Psoas muscle (tissue), 8 donors: ENCODE results near the gene ZSCAN25. TPM values are rescaled to one million over a fixed set of nuclear protein-coding genes. Genes with fewer than 3 reads are reported as not detected.
"Not testable (repeated sequence)": the region's sequence is repeated elsewhere in the genome, so short reads cannot be mapped to it uniquely, and the experiment has no call there.

Experiments used
- ATAC-seq, 4 donors: fragments of 200-7000 bp; cut with Tn5 transposase; one replicate each; pipeline ENCODE4 v1.9.1; 2020; ENCODE audit warnings: moderate library complexity in 3 of 4, mild to moderate bottlenecking in 2 of 4
- DNase-seq, 2 donors: peaks; one replicate each; pipeline ENCODE4 v3.0.0-alpha.2; 2020
- H3K27ac ChIP-seq: fragments of 200-600 bp; one replicate; pipeline ENCODE4 v1.8.0; 2022
- H3K27me3 ChIP-seq, 3 donors: fragments of 200-600 bp in 1 of 3; one replicate each; pipeline versions ENCODE4 v1.6.1 to v1.8.0; 2013 to 2022; ENCODE audit warnings: low read length in 2 of 3, mild to moderate bottlenecking in 2 of 3, moderate library complexity in 1 of 3; ENCODE audit not compliant: insufficient read depth in 3 of 3
- H3K36me3 ChIP-seq, 2 donors: fragments of 200-600 bp in 1 of 2; one replicate each; pipeline versions ENCODE4 v1.6.1 to v1.8.0; 2013 to 2022; ENCODE audit warnings: low read depth in 1 of 2, mild to moderate bottlenecking in 1 of 2, moderate library complexity in 1 of 2; ENCODE audit not compliant: insufficient read depth in 1 of 2
- H3K4me1 ChIP-seq: fragments of 200-600 bp; one replicate; pipeline ENCODE4 v1.8.0; 2022
- H3K4me3 ChIP-seq: fragments of 200-600 bp; one replicate; pipeline ENCODE4 v1.8.0; 2022; ENCODE audit warnings: mild to moderate bottlenecking
- H3K9me3 ChIP-seq: fragments of 200-600 bp; one replicate; pipeline ENCODE4 v1.8.0; 2022
- WGBS, 3 donors: extraction: QIAGEN DNeasy Blood & Tissue Kit; methylation state at CpG; one replicate each; pipeline versions ENCODE4 v1.1.6 to v1.1.7; 2013; 5-methylcytosine and 5-hydroxymethylcytosine counted together
- intact Hi-C, 2 donors: fragments of 100-400 bp; cut with DNase I; formaldehyde crosslinking; loops; one replicate each; pipeline versions ENCODE4 v1.11.0 to v1.14.2; 2022
- polyA plus RNA-seq, 3 donors: library from polyadenylated mRNA; stranded (reverse); fragments of 200-250 nt; gene quantifications; one replicate each; pipeline ENCODE4 v1.2.3, GENCODE V29; 2013
- total RNA-seq, 4 donors: library from RNA; stranded (reverse); fragmentation: NEBNext Ultra II Directional in 2 of 4; extraction: Animal tissue kit (Norgen Biotek cat#: 25700) in 2 of 4; gene quantifications; one replicate each; pipeline versions ENCODE4 v1.2.1 to v1.2.4, GENCODE V29; 2021 to 2023
- TF ChIP-seq, protein P1 (sequence below): fragments of 200-600 bp; IDR thresholded peaks from one replicate; pipeline ENCODE4 v1.8.0; 2022; ENCODE audit warnings: antibody characterized with exemption
- donor health status: healthy with polysubstance abuse.
- donor health status: DM: no; HTN: no; CAD: no; lungs with moderate emphysema.
- donor health status: Bipolar disorder and iron deficiency.
- donor health status: healthy.
- donor health status: DM: yes; HTN: yes; CAD: no.
- donor health status: DM: no; HTN: no; CAD: no.
- donor health status: DM: no; HTN: no; CAD: no.
- donor health status: DM: yes; HTN: yes; CAD: no.

Gene ZSCAN25
- total and polyA plus RNA-seq, 7 donors = 2.6 to 10.5 (median 6.3) TPM

GRCh38 chr7:99628471-99629465, 12.0 kb downstream of the ZSCAN25 start:
- no peak overlapping the region for H3K4me3 ChIP-seq
- no peaks in the 10 kb centered on the region for H3K9me3 ChIP-seq
- DNase-seq (no peak), ATAC-seq (no peak)
- peaks cover 11% of the 10 kb centered on the region for H3K4me1 ChIP-seq
- peaks cover 12 to 95% of the 10 kb centered on the region in 2 donors for H3K36me3 ChIP-seq
- TF ChIP-seq, protein P1, sequence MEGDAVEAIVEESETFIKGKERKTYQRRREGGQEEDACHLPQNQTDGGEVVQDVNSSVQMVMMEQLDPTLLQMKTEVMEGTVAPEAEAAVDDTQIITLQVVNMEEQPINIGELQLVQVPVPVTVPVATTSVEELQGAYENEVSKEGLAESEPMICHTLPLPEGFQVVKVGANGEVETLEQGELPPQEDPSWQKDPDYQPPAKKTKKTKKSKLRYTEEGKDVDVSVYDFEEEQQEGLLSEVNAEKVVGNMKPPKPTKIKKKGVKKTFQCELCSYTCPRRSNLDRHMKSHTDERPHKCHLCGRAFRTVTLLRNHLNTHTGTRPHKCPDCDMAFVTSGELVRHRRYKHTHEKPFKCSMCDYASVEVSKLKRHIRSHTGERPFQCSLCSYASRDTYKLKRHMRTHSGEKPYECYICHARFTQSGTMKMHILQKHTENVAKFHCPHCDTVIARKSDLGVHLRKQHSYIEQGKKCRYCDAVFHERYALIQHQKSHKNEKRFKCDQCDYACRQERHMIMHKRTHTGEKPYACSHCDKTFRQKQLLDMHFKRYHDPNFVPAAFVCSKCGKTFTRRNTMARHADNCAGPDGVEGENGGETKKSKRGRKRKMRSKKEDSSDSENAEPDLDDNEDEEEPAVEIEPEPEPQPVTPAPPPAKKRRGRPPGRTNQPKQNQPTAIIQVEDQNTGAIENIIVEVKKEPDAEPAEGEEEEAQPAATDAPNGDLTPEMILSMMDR = no peak
- H3K27ac ChIP-seq = no peak overlapping the region
- H3K27me3 ChIP-seq = no peaks in the 10 kb centered on the region
- WGBS, 3 donors = 82 to 85% (median 84%) methylated on average over 14 of the region's 14 CpGs
- intact Hi-C loops = no loop called here

GRCh38 chr7:99629643-99630042, 12.9 kb downstream of the ZSCAN25 start:
- TF ChIP-seq, protein P1 = no peak
- WGBS, 3 donors = 75 to 87% (median 83%) methylated on average over 18 to 20 of the region's 20 CpGs
- DNase-seq (no peak), ATAC-seq (no peak)
- H3K36me3 ChIP-seq = peaks cover 12 to 92% of the 10 kb centered on the region in 2 donors
- no peak overlapping the region for H3K4me3 ChIP-seq
- no peaks in the 10 kb centered on the region for H3K9me3 ChIP-seq
- H3K27me3 ChIP-seq = no peaks in the 10 kb centered on the region
- intact Hi-C loops = loop anchor here (2.0 to 10.0 kb wide), 4 partner anchors 205 to 293 kb away; partner anchors contain the start of gene TRIM4 (in 1 of the 2)
- no peak overlapping the region for H3K27ac ChIP-seq
- H3K4me1 ChIP-seq = peaks cover 11% of the 10 kb centered on the region

DNA sequence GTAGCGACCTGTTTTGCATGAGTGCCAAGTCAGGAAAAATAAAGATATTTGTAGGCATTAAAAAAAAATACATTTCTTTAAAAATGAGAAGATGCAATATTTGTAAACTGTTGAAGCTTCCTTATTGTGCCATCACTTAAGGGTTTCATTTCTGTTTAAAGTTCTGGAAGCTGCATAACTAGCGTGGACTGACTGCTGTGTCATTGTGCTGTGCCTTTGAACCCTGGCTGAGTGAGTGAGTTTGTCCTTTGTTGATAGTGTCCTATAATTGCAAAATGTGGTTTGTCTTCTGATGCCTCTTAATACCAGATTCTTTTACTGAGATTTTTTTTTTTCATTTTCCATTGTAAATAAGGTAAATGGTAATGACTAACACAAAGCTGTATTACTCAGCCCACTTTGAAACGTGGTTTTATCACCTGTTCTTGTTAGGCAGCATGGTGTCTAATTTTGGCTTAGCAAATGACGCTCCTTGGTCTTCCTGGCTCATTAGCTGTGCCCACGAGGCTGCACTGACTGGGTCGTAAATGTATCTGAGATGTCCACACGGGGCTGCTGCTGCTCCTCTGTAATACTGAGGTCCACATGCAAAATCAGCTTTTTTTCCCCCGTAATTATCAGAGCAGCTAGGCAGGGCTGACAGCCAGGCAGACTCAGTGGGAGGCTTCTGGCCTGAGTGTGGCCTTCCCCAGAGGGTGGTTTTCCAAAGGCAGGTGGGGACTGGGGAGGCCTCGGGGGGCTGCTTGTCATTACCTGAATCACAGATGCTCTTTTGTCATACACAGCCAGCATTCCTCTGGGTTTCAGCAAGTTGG, 14.8 kb downstream of the ZSCAN25 start:
- intact Hi-C loops = loop anchor here (2.0 to 10.0 kb wide), 4 partner anchors 203 to 291 kb away; partner anchors contain the start of gene TRIM4 (in 1 of the 2)
- TF ChIP-seq, protein P1 = peak; percentile 59
- 34 to 44% (median 37%) methylated on average over 9 of the region's 9 CpGs for WGBS, 3 donors
- ATAC-seq (peak; percentile 94 to 99 (median 98)), DNase-seq (peak in 1 of 2 donors; percentile 78)
- peaks cover 12 to 77% of the 10 kb centered on the region in 2 donors for H3K36me3 ChIP-seq
- no peaks in the 10 kb centered on the region for H3K27me3 ChIP-seq
- H3K27ac ChIP-seq = peak overlapping the region; percentile 79
- no peak overlapping the region for H3K4me3 ChIP-seq
- H3K4me1 ChIP-seq = peaks cover 11% of the 10 kb centered on the region
- no peaks in the 10 kb centered on the region for H3K9me3 ChIP-seq

GRCh38 chr7:99637414-99637813, 20.7 kb downstream of the ZSCAN25 start:
- intact Hi-C loops = loop anchor here in 1 of 2 donors (10.0 kb wide), 2 partner anchors 197 to 277 kb away; partner anchors contain the start of gene TRIM4
- not testable (repeated sequence) for ATAC-seq, DNase-seq, H3K9me3 ChIP-seq, H3K4me3 ChIP-seq, H3K4me1 ChIP-seq, H3K27me3 ChIP-seq, H3K27ac ChIP-seq
- peaks cover 5 to 34% of the 10 kb centered on the region in 2 donors for H3K36me3 ChIP-seq
- WGBS, 3 donors = 82 to 86% (median 84%) methylated on average over 2 of the region's 2 CpGs
